Myocyte (in vitro differentiated cells): ENCODE data around the gene GNB4. TPM values are rescaled to one million over a fixed set of nuclear protein-coding genes. Genes with fewer than 3 reads are reported as not detected.

Experiments
- DNase-seq: peaks from one replicate; pipeline ENCODE4 v3.0.0-alpha.2; 2012; ENCODE audit warnings: low read depth
- total RNA-seq: library from RNA; depleted of rRNA; stranded (reverse); fragments of >200 nt; gene quantifications from 2 replicates; pipeline ENCODE4 v1.2.3, GENCODE V29; 2014

Gene GNB4
- total RNA-seq, 1 donor from 2014 or later: 25.9 TPM

DNA sequence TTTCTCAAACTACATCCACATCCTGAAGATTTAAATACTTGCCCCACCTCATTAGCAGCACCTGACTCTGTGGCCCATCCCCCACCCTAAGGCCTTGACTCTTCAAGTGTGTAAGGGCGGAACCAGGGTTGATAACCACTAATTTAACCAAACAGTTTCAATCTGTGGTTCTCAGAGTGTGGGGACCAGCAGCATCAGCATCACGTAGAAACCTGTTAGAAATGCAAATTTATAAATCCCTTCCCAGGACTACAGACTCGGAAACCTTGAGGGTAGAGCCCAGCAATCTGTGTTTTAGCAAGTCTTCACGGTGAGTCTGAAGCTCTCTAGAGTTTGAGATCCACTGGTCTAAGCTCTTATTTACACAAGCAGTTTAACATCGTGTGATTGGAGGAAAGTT, 12.4 kb downstream of the GNB4 start:
- no peak for DNase-seq

DNA sequence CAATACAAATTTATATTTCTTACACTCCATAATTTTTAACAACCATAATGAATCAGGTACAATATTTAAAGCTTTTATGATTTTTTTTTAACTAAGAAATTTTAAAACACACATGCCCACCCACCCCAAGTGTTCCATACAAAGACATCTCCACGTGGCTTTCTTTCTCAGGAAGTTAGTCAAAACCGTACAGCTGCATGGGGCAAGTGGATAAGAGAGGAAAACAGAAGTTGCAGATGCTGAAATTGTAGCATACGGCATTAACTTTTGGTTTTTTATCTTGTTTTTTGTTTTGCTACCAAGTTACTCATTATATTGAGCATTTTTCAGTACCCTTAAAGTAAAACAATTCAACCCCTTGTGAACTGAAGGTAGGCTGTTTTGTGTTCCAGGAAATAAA, 14.8 kb downstream of the GNB4 start:
- DNase-seq: no peak

DNA sequence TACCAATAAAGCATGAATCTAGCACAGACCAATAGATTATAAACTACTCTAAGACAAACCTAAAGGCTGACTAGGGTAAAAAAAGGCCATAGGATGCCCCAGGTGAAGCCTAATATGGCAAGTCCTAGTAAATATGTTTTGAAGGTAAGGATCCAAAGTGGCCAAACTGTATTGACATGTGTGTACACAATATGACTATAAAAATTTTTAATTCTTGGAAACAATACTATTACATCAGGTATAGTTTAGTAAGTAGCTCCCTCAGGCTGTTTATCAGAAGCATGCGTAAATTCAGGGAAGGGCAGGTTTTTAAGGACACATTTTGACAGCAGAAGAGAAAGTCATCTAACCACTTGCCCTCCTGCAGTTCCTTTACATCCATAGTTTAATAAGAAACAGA, 18.8 kb downstream of the GNB4 start:
- no peak for DNase-seq

DNA sequence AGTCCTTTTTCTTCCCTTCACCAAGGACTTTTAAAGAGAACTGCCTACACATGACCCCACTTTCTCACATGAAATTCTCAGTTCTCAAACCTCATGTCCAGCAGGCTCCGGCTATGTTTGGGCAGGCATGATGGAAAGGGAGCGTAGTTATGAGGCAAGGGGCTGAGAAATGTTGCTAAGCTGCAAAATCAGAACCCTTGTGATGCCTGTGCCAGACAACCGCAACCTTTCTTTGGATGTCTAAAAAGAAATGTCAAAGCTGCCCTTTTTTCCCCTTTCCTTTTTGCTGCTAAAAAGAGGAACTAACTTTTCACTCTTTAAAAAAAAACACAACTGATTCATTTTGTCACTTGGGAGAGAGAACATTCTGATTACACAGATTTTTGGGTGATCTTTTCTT, 19.2 kb downstream of the GNB4 start:
- no peak for DNase-seq

DNA sequence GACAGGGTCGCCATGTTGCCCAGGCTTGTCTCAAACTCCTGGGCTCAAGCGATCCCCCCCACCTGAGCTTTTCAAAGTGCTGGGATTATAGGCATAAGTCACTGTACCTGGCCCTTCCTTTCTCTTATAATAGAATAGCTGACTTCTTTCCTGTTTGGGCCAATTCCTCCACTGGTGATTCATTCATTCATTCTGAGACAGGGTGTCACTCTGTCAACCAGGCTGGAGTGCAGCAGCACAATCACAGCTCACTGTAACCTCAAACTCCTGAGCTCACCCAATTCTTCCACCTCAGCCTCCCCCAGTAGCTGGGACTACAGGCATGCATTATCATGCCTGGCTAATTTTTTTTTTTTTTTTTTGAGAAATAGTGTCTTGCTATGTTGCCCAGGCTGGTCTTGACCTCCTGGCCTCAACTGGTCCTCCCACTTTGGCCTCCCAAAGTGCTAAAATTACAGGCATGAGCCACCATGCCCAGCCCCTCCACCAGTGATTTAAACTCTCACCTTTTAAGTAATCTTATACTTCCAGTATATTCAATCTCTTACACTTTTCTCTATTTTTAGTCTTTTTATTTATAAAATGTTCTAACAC, 20.9 kb downstream of the GNB4 start:
- DNase-seq: no peak

DNA sequence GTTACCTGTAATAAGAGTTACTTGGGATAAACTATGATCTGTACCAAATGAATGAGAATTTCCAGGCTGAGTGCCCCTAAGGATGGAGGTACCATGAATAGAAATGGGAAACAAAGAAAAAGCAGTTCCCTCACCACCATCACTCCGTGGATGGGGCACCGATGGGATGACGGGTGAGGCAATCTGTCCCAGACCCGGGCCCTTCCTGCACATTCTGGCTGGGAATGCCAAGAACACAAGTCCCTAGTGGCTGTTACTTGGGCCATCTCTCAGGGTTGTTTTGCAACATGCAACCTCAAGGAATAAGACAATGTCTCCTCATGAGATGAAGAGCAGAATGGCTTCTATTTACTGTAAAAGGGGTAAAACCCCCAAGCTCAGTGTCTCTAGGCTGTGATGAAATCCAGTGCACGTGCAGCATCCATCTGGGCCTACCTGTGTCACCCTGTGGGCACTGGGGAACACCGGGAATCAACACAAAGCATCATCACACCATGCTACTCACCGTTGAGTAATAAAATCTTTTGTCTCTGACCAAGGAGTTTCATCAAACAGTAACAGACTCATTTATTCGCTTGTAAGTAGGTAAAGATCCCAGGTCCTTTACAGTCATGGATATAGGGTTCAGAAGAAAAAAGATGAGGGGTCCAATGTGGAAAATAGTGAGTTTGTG, 22.3 kb downstream of the GNB4 start:
- DNase-seq: no peak

DNA sequence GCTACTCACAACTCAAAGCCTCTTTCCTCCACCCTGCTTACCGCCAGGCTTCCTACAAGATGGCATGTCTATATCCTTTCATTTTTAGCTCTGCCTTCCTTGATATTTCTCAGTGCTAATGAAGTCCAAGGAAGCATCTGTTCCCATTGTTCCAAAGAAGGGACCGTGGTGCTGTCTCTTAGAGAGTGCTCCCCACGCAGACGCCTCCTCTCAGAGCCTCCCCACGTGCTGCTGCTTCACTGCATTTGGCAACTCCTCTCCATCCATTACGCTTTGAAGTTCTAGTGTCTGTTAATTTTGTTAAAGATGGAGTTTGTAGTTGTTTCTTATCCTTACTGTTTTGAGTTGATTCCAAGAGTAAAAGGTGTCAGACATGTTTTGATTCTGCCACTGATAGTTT, 26.2 kb downstream of the GNB4 start:
- DNase-seq: no peak

DNA sequence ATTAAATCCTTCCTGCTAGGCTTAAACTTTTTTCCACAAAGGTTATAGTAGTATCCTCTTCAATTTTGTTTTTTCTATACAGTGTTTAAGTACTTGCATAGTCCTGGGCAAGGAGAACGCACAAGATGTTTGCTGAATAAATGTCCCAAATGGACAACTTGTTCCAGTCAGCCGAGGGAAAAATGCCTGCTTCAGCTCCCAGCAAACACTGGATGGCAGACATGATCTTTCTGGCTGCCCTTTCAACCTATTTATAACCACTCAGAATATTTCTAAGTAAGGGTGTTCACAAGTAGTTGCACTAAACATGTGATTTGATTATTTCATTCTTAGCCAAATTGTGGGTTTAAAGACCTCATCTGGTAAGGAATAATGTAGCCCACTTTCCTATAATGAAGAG, 29.8 kb downstream of the GNB4 start:
- peak; percentile 60 for DNase-seq

DNA sequence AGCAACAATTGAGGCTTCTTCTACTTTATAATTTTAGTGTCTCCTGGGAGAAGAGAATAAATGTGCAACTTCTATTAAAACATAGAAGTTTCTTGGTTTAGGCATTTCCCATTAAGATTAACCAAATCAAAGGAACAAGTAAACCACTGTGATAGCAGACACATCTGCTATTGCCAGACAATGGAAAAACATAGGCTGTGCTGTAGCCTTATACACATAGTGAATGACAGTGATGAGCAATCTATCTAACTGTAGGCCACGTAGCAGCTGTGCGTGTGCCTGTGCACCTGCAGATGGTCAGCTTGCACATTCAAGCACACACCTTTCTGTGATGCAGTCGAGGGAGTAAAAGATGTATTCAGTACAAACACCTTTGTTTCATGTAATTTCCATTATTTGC, 32.7 kb downstream of the GNB4 start:
- no peak for DNase-seq

DNA sequence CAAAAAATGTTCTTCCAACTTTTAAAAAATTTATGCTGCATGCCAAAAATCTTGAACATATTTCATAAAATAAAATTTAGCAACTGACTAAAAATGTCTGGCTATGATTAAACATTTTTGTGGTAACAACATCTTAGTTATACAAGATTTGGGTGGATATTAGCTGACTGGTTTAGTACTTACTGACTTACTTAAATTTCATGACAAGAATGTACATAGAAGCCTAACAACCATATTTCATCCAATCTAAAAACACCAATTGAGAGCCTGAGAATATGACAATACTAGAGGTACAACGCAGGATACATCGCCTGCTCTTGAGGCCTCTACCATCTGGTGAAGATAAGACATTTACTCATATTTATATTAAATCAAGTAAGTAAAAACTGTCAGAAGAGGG, 34.6 kb downstream of the GNB4 start:
- DNase-seq: peak; percentile 24

DNA sequence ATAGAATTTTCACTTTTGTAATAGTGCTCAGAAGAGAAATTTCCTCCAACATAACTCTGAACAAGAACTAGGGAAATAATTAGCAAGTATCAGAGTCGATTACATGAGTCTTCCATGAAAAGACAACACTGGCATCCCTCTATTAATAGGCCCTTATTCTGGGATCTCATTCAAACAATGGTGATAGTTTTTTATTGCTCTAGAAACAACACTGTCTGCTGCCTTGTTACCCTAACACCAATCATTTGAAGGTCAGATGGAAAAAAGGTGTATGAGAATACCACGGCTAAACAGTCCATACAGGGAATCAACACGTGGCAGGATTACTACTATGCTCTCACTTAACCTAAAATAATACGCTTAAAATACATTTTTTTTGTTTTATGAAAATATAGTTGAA, 35.9 kb downstream of the GNB4 start:
- no peak for DNase-seq

DNA sequence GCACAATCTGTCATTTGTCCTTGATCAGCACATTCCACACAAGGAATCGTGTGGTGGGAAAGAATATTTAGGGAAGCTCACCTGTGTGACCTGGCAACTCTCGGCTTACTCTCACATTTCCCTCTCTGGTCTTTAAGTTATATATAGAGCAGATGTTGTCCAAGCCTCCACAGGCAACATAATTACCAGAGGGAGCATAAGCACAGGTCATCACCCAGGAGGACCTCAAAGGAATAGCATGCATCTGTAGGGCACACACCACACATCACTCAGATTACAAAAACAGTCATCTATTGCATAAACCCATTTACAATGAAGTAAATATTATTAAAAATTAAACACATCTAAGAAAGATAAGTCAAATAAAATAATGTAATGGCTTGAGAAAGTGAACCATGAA, 36.5 kb downstream of the GNB4 start:
- DNase-seq: no peak

DNA sequence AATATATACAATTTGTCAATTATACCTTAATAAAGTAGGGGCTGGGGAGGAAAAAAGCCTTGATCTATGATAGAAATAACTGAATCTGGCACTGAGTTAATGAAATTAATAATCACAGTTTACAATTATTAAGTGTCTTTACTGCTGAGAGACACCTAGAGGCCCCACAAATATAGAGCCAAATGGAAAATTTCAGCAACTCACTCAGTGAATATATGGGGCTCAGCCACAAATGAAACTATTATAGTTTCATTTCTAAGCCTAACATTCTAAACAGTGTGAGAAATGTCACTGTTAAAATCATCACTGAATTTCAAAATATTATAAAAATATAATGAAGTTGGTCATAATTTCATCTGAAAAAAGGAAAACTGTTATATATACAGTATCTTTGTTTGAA, 40.3 kb downstream of the GNB4 start:
- DNase-seq: no peak

DNA sequence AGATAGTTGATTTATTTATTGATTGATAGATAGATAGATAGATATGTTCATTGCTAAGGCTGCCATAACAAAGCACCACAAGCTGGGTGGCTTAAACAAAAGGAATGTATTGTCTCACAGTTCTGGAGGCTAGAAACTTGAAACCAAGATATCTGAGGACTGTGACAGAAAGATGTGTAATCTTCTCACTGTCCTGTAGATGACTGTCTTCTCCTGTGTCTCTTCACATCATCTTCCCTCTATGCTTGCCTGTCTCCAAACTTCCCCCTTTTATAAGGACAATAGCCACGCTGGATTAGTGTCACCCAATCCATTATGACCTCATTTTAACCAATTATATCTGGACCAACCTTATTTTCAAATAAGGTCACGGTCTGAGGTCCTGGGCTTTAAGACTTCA, 40.9 kb downstream of the GNB4 start:
- peak; percentile 68 for DNase-seq

DNA sequence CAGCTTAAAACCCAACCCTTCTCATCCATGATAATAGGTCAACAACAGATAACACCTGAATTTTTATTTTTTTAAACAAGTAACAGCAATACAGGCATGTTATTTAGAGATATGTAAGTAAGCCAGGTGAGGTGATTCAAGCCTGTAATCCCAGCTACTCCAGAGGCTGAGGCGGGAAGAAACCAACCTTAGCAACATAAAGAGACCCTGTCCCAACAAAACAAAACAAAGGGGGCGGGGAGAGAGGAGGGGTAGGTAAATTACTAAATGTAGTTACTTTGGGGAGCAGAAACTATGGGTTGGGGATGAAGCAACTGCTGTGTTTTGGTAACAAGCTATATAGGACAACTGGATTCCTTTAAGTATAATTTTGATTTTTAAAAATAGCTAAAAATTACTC, 47.0 kb downstream of the GNB4 start:
- no peak for DNase-seq

DNA sequence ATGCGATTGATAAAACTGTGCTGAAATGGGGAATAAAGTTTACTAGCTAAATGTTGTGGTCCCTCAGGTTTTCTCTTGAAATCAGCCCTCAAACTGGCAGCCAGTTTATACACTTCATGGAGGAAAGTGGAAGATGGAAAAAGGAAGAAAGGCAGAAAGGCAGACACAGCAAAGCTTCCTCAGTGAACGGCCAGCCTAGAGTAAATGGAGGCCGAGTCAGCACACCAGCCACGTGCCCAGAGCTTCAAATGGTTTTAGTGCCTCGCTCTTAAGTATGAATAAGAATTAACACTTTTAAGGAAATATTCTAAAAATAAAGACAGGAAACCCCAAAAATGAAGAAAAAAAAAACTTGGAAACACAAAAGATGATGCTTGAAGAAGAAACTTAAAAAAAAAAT, 48.3 kb downstream of the GNB4 start:
- DNase-seq: no peak

DNA sequence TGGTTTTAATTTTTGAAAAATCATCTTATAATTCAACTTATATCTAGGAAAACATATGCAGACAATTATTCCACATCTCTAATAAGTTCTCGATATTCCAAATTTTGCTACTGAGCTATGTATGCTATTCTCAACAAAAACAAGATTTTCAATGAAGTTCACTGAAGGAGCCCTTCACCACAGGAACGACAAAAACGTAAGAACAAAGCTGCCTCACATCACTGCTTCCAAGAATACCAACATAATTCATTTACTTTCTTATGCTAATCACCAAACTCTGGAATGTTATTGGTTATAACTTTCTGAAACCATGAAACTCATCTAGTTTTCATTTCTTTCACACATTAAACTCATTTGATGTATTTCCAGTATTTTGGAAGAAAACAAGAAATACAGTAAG, 49.7 kb downstream of the GNB4 start:
- DNase-seq: no peak

DNA sequence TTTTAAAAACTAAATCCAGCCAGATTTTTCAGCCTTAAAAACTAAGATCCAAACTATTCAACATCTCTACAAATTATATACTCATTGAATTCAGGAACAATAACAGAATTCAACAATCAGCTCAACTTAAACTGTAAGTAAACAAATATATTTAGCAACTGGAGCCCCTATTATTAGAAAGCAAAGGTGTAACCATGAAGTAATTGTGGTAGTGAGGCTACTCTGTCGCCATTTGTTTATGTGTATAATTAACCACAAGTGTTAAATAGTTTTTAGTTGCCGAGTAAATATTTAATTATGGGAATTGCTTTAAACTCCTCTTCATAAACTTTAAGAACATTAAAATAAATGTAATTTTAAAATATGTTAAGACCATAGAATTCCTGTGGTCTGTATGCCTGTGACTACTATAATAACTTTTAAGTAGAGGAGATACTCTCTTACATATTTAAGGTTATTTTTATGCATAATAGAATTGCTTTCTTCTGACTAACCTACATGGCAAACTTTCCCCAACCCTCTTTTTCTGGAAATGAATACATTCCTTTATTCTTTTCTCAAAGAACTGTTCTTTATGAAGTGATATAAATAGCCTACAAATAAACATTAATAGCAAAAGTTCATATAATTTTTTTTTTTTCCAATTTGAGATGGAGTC, 52.6 kb downstream of the GNB4 start:
- DNase-seq: no peak

DNA sequence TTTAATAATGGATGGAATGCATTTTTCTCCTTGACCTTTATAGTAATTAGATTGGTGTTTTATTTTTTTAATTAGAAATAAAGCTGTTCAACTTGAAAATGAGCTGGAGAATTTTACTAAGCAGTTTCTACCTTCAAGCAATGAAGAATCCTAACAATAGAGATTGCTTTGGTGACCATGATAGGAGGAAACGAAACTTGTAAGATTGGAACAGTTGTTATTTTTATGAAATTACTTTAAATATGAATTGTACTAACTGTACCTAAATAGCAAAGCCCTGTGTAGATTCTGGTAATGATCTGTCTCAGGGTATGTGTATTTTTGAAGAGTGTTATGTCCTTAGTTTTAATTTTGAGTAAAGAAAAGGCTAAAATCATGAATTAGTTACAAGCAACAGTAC, 59.4 kb downstream of the GNB4 start:
- no peak for DNase-seq

DNA sequence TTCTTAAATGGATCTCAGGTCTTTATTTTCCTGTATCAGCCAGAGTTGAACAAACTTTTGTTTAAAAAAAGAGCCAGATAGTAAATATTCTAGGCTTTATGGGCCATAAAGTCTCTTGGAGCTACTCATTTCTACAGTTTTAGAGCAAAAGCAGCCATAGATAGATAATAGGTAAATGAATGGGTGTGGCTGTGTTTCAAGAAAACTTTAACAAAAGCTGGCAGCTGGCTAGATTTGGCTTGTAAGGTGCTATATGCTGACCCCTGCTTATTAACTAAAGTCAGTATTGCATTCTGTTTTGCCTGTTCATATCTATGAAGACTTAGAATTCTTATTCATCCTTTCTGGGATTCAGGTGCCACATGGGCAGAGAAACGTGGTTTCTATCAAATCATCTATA, 74.8 kb downstream of the GNB4 start:
- no peak for DNase-seq

DNA sequence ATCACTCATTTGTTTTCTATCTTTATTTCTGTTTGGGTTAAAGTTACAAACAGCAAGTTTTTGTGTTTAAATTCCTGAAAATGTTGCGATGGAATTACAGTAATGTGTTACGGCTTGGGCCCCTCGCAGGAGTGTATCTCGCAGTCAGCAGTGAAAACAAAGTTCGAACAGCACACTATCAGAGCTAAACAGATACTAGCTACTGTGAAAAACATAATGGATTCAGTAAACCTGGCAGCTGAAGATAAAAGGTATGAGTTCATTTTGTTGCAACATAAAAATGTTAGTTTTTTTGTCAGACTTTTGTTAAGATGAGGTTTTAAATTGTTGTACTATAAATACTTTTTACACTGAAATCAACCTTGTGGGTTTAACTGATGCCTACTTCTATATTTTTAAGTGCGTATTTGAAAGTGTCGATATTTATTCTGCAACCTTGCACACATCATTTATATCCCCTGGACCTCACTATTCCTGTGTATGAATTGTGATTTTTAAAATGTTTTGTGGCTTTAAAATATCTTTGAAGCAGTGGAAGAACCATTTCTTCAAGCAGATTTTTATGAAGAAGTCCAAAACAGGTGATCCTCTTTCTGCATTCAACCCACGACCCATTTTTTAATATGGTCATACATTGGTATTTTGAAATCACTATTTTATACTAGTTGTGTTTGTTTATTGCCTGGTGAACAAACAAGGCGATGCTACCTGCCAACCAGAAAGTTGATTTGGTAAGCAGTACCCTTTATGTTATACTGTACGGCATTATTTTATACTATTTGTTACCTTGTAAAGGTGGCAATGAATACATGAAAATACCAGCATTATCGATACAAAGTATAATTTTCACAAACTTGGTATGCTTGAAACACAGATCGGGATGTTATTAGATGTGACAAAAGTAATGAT, 75.9 kb downstream of the GNB4 start:
- DNase-seq: no peak

DNA sequence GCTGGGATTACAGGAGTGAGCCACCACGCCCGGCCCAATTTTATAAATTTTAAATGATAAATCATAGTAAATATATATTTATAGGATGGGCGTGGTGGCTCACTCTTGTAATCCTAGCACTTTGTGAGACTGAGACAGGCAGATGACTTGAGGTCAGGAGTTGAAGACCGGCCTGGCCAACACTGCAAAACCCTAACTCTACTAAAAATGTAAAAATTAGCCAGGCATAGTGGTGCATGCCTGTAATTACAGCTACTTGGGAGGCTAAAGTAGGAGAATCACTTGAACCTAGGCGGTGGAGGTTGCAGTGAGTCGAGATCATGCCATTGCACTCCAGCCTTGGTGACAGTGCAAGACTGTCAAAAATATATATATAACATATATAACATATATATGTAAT, 77.3 kb downstream of the GNB4 start:
- no peak for DNase-seq
